Ishikawa (cell line): Measurements from ENCODE around the gene WDR64.

Experiments used
- CEBPB ChIP-seq: IDR thresholded peaks from 2 replicates; pipeline ENCODE4 v1.6.1; 2012
- CREB1 ChIP-seq: IDR thresholded peaks from 2 replicates; pipeline ENCODE4 v1.6.1; 2012; ENCODE audit warnings: low read depth
- EGR1 ChIP-seq: IDR thresholded peaks from 2 replicates; pipeline ENCODE4 v1.6.1; 2012
- EP300 ChIP-seq: IDR thresholded peaks from 2 replicates; pipeline ENCODE4 v1.6.1; 2012; ENCODE audit warnings: borderline replicate concordance
- FOXM1 ChIP-seq: IDR thresholded peaks from 2 replicates; pipeline ENCODE4 v1.6.1; 2012; ENCODE audit warnings: low read depth, borderline replicate concordance
- NFIC ChIP-seq: IDR thresholded peaks from 2 replicates; pipeline ENCODE4 v1.6.1; 2012
- RAD21 ChIP-seq: IDR thresholded peaks from 2 replicates; pipeline ENCODE4 v1.6.1; 2012; ENCODE audit warnings: low read depth
- TAF1 ChIP-seq: IDR thresholded peaks from 2 replicates; pipeline ENCODE4 v1.6.1; 2012; ENCODE audit warnings: low read depth, mild to moderate bottlenecking
- TCF12 ChIP-seq: IDR thresholded peaks from 2 replicates; pipeline ENCODE4 v1.6.1; 2012; ENCODE audit warnings: low read depth
- TEAD4 ChIP-seq: IDR thresholded peaks from 2 replicates; pipeline ENCODE4 v1.6.1; 2012
- USF1 ChIP-seq: IDR thresholded peaks from 2 replicates; pipeline ENCODE4 v1.6.1; 2012
- YY1 ChIP-seq: IDR thresholded peaks from 2 replicates; pipeline ENCODE4 v1.6.1; 2012; ENCODE audit warnings: low read depth
- ZBTB7A ChIP-seq: IDR thresholded peaks from 2 replicates; pipeline ENCODE4 v1.6.1; 2012; ENCODE audit warnings: low read depth
- TF ChIP-seq, protein P1 (sequence below): IDR thresholded peaks from 2 replicates; pipeline ENCODE4 v1.6.1; 2012; ENCODE audit warnings: low read depth, mild to moderate bottlenecking

Gene WDR64

GRCh38 chr1:241652012-241652411 is at the start of gene WDR64:
Gene WDR64, plus strand, starts transcription at chr1:241652281. Its CDS starts 204 bp downstream, at chr1:241652485.
- TF ChIP-seq EGR1: no peak
- TF ChIP-seq CEBPB: no peak
- TF ChIP-seq TAF1: no peak
- no peak for TF ChIP-seq EP300
- TF ChIP-seq ZBTB7A: no peak
- no peak for TF ChIP-seq FOXM1
- TF ChIP-seq USF1: no peak
- no peak for TF ChIP-seq TEAD4
- TF ChIP-seq, protein P1, sequence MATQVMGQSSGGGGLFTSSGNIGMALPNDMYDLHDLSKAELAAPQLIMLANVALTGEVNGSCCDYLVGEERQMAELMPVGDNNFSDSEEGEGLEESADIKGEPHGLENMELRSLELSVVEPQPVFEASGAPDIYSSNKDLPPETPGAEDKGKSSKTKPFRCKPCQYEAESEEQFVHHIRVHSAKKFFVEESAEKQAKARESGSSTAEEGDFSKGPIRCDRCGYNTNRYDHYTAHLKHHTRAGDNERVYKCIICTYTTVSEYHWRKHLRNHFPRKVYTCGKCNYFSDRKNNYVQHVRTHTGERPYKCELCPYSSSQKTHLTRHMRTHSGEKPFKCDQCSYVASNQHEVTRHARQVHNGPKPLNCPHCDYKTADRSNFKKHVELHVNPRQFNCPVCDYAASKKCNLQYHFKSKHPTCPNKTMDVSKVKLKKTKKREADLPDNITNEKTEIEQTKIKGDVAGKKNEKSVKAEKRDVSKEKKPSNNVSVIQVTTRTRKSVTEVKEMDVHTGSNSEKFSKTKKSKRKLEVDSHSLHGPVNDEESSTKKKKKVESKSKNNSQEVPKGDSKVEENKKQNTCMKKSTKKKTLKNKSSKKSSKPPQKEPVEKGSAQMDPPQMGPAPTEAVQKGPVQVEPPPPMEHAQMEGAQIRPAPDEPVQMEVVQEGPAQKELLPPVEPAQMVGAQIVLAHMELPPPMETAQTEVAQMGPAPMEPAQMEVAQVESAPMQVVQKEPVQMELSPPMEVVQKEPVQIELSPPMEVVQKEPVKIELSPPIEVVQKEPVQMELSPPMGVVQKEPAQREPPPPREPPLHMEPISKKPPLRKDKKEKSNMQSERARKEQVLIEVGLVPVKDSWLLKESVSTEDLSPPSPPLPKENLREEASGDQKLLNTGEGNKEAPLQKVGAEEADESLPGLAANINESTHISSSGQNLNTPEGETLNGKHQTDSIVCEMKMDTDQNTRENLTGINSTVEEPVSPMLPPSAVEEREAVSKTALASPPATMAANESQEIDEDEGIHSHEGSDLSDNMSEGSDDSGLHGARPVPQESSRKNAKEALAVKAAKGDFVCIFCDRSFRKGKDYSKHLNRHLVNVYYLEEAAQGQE: no peak
- no peak for TF ChIP-seq CREB1
- no peak for TF ChIP-seq NFIC
- no peak for TF ChIP-seq TCF12
- TF ChIP-seq YY1: no peak
- TF ChIP-seq RAD21: no peak

DNA sequence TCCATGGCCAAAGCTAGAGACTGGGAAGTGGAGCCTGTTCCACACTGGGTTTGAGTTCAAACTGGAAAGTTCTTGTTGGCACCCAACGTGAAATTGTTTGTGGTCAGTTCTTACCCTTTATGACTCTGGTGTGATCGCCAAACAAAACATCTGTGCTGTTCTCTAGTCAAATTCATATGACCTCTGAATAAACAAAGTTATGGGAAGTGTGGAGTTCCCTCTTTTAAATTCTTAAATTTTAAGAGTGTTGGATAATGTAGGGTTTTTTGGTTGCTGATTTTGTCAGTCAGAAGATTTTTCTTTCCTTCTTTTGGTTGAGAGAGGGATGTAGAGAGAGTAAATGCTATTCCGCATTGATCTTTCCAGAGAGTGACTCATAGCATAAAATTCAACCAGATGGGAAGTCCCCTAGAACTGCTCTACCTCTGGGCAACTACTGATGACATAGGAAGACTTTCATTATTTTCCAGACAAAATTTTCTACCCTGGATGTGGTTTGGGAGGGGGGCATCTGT is 48.3 kb upstream of the WDR64 start:
- no peak for TF ChIP-seq FOXM1

GRCh38 chr1:241605146-241605805 is 46.8 kb upstream of the WDR64 start:
- no peak for TF ChIP-seq USF1
- no peak for TF ChIP-seq CEBPB
- no peak for TF ChIP-seq EP300
- TF ChIP-seq EGR1: no peak
- TF ChIP-seq TCF12: no peak
- no peak for TF ChIP-seq TAF1
- TF ChIP-seq YY1: no peak

DNA sequence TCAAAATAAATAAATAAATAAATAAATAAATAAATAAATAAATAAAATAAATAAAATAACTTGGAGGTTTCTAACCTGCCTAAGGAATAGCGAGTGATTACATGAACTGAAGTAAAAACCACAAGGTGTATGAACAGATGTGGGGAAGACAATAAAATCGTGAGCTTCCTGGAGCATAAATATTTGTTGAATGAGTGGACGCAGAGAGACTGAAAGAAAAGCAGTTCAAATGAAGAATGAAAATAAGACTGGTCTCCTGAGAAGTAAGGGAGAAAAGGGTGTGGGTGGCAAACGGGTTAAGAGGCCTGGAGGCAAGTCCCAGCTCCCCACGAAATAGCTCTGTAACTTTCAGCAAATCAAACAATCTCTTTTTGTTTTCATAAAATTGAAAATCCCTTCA is 45.5 kb upstream of the WDR64 start:
- TF ChIP-seq EGR1: no peak
- no peak for TF ChIP-seq EP300
- no peak for TF ChIP-seq RAD21
- TF ChIP-seq, protein P1: no peak

- no peak for TF ChIP-seq CREB1
These were observed 44.6 kb upstream of the WDR64 start for GRCh38 chr1:241607497-241607896.

GRCh38 chr1:241608379-241609033 is 43.6 kb upstream of the WDR64 start:
- TF ChIP-seq USF1 (no peak), EGR1 (no peak), RAD21 (no peak), ZBTB7A (no peak), EP300 (no peak)
- TF ChIP-seq, protein P1: no peak
